Measurements from ENCODE around the gene MRPL47.
"Not testable (repeated sequence)": the region's sequence is repeated elsewhere in the genome, so short reads cannot be mapped to it uniquely, and the experiment has no call there.

Gene MRPL47

DNA sequence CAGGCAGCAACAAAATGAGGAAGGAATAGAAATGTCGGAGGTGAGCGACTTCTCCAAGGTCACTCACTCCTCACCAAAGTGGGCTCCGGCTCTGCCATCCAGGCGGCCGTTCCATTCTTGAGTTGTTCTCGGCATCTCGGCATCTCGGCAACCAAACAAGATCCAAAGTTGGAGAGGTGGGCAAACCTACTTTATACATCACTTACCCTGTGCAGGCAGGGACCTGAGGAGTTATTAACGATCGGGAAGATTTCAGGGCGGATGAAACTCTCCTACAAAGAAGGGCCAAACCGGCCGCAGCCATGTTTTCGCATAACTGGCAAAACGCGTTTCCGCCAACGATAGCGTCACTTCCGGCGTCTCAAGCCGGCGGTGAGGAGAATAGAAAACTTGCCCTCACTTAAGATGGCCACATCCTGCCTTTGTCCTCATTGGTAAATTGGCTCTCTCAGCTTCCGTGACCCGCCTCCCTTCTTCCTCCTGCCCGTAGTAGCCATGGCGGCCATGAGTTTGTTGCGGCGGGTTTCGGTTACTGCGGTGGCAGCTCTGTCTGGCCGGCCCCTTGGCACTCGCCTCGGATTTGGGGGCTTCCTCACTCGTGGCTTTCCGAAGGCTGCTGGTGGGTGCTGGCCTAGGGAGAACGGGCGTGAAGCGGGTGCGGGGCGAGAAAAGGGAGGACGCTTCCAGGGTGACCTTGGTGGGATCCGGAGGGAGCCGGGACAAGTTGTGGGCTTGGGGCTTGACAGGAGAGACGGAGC, at the start of gene MRPL47, which contains the start of gene NDUFB5:
Gene MRPL47 (minus strand): TSS at position 318 of the 758 bp plus-strand sequence. CDS start 14 bp downstream, at position 304.
Gene NDUFB5 (plus strand): TSS at position 474 of the 758 bp plus-strand sequence. CDS start 22 bp downstream, at position 496.
- Histone ChIP-seq H3K4me3 (ENCODE audit: low read depth, low read length) (peak within 1 kb of the TSS; percentile 82), H3K9ac (ENCODE audit: low read depth, low read length) (peak within 1 kb of the TSS; percentile 82), H3K4me1 (ENCODE audit: control insufficient read depth, insufficient read depth, low read length) (no peaks in the 10 kb centered on the region), H3K9me3 (ENCODE audit: control insufficient read depth, insufficient read depth, low read length) (no peaks in the 10 kb centered on the region), H3K36me3 (ENCODE audit: control insufficient read depth, insufficient read depth, low read length) (no peaks in the 10 kb centered on the region), H3K27me3 (ENCODE audit: control insufficient read depth, insufficient read depth, low read length) (no peaks in the 10 kb centered on the region)

DNA sequence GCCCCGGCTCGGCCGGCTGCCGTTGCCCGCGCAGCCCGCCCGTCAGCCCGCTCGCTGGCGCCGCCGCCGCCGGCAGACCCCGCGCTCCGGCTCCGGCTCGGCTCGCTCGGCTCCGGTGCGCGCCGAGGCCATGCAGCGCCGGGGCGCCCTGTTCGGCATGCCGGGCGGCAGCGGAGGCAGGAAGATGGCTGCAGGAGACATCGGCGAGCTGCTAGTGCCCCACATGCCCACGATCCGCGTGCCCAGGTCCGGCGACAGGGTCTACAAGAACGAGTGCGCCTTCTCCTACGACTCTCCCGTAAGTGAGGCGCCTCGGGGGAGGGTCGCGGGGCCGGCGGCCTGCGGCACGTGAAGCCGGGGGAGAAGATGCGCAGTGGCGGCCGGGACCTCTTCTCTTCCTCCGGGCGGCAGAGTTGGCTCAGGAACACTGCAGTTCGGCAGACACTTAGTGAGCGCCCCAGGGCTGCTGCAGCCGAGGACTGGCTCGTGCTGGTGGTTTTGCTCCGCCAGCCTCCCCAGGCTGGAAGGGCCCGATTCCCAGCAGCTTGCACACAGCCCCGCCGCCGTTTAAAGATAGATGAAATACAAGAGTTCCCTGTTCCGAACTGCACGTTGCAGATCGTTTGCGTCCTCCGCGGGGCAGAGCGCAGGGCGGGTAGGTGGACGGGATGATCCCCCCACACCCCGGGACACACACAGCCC, 48.8 kb upstream of the MRPL47 start:
- H3K9me3 ChIP-seq (ENCODE audit: control insufficient read depth, insufficient read depth, low read length) = no peaks in the 10 kb centered on the region
- H3K4me3 ChIP-seq (ENCODE audit: low read depth, low read length) = peak overlapping the region; percentile 80
- peaks cover 3% of the 10 kb centered on the region for H3K27me3 ChIP-seq (ENCODE audit: control insufficient read depth, insufficient read depth, low read length)
- peak overlapping the region; percentile 79 for H3K9ac ChIP-seq (ENCODE audit: low read depth, low read length)
- no peaks in the 10 kb centered on the region for H3K36me3 ChIP-seq (ENCODE audit: control insufficient read depth, insufficient read depth, low read length)
- peaks cover 14% of the 10 kb centered on the region for H3K4me1 ChIP-seq (ENCODE audit: control insufficient read depth, insufficient read depth, low read length)

DNA sequence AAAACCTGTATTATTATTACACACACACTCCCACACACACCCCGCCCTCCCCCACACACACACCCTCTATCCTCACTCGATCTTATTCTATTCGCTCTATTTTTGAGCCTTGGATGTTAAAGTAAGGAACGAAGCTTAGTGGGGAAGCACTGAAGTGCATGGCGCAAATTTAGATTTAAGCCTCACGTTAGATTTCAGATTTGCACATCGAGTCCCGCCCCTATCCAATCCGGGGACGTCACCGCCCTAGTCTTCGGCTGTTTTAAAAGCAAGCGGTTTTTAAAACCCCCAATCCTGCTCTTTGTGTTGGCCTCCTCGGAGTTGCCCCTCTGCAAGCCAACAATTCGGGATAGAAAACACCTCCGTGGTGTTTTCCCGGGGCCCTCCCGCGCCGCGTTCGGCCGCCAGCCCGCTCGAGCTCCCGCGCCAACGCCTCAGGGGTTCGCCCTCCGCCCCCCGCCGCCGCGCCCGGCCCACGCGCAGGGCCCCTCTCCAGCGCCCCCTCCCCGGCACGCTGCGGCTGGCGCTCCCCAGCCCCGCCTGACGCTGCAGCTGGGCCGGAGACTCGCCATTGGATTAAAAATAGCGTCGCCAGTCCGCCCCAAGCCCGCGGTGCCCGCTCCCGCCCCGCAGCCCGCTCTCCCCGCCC, 48.1 kb upstream of the MRPL47 start, which contains the start of gene USP13:
Gene USP13 (plus strand): TSS at position 594 of the 649 bp plus-strand sequence. CDS start 186 bp downstream, outside the sequence.
- Histone ChIP-seq H3K4me3 (ENCODE audit: low read depth, low read length) (peak within 1 kb of the TSS; percentile 80), H3K36me3 (ENCODE audit: control insufficient read depth, insufficient read depth, low read length) (no peaks in the 10 kb centered on the region), H3K9me3 (ENCODE audit: control insufficient read depth, insufficient read depth, low read length) (no peaks in the 10 kb centered on the region), H3K9ac (ENCODE audit: low read depth, low read length) (peak within 1 kb of the TSS; percentile 79), H3K27me3 (ENCODE audit: control insufficient read depth, insufficient read depth, low read length) (peaks cover 3% of the 10 kb centered on the region), H3K4me1 (ENCODE audit: control insufficient read depth, insufficient read depth, low read length) (peaks cover 14% of the 10 kb centered on the region)

DNA sequence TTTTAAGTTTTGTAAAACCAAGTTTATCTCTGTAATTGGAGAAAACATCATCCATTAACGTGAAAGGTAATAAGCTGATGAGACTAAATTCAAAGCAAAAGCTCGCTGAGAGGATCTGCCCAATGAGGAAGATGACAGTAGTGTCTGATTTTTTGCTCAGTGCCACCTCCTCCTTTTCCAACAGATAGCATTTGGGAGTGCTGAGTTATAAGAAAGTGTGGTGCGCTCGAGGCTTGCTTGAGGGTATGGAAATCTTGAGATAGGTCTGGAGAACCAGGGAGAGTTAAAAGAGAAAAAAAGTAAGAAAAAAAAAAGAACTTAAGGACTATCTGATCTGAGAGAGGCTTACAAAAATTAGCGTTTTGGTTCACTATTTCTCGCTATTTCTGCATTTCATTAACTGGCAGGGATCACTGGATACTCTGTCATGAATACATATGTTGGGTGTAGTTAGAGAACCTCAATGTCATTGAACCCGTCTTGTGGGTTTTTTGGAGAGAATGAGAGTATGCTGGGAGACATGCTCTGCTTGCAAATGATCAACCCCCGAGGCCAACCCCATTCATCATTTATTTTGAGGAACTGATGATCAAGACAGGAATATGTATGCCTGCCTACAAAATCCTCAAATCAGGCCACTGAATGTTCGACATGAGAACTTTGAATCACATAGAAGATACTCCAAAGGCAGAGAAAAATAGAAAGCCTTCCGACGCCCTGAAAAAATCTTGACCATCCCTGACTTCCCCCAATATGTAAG, 47.4 kb upstream of the MRPL47 start:
- Histone ChIP-seq H3K4me3 (ENCODE audit: low read depth, low read length) (peak overlapping the region; percentile 79), H3K36me3 (ENCODE audit: control insufficient read depth, insufficient read depth, low read length) (no peaks in the 10 kb centered on the region), H3K4me1 (ENCODE audit: control insufficient read depth, insufficient read depth, low read length) (peaks cover 14% of the 10 kb centered on the region), H3K27me3 (ENCODE audit: control insufficient read depth, insufficient read depth, low read length) (peaks cover 3% of the 10 kb centered on the region), H3K9me3 (ENCODE audit: control insufficient read depth, insufficient read depth, low read length) (no peaks in the 10 kb centered on the region), H3K9ac (ENCODE audit: low read depth, low read length) (peak overlapping the region; percentile 76)

DNA sequence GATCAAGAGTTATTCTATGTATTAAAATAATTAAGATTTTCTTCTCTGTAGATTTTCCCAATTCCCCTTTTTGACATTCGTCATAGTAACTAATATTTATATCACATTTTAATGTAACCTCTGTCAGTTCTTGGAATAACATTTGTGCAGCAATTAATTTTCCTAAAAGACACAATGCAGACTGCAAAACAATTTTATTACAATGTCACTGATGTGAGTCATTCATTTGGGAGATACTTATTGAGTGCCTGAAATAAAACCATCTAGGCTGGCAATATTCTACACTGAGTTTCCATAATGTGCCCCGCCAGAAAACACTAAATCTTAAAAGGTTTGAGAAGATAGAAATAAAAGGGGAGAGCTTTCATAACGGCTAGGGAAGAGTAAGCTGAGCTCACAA, 41.7 kb upstream of the MRPL47 start:
- Histone ChIP-seq H3K36me3 (ENCODE audit: control insufficient read depth, insufficient read depth, low read length) (no peaks in the 10 kb centered on the region), H3K4me1 (ENCODE audit: control insufficient read depth, insufficient read depth, low read length) (no peaks in the 10 kb centered on the region), H3K9me3 (ENCODE audit: control insufficient read depth, insufficient read depth, low read length) (no peaks in the 10 kb centered on the region), H3K9ac (ENCODE audit: low read depth, low read length) (no peak overlapping the region), H3K27me3 (ENCODE audit: control insufficient read depth, insufficient read depth, low read length) (peaks cover 3% of the 10 kb centered on the region), H3K4me3 (ENCODE audit: low read depth, low read length) (no peak overlapping the region)

DNA sequence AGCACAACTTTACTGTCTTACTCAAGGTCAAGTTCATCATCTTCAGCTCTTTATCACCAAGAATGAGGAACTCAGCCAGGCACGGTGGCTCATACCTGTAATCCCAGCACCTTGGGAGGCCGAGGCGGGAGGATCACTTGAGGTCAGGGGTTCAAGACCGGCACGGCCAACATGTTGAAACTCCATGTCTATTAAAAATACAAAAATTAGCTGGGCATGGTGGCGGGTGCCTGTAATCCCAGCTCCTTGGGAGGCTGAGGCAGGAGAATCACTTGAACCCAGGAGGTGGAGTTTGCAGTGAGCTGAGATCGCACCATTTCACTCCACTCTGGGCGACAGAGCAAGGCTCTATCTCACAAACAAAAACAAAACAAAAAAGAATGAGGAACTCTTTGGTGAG, 39.4 kb upstream of the MRPL47 start:
- H3K27me3 ChIP-seq (ENCODE audit: control insufficient read depth, insufficient read depth, low read length); H3K9me3 ChIP-seq (ENCODE audit: control insufficient read depth, insufficient read depth, low read length); H3K4me3 ChIP-seq (ENCODE audit: low read depth, low read length); H3K36me3 ChIP-seq (ENCODE audit: control insufficient read depth, insufficient read depth, low read length); H3K4me1 ChIP-seq (ENCODE audit: control insufficient read depth, insufficient read depth, low read length); H3K9ac ChIP-seq (ENCODE audit: low read depth, low read length): not testable (repeated sequence)

DNA sequence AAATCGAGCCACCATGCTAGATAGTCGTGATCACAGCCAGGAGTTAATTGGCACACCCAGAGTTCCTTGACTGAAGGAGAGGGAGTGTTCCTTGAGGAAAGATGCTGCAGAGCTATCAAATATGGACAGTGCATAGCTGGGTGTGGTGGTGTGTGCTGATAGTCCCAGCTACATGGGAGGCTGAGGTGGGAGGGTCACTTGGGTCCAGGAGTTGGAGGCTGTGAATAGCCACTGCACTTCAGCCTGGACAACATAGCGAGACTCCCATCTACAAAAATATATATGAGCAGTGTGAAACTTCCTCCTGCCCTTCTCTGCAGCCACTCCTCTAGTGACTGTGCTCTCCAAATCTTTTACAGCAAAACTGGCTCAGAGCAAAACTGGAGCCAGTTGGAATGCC, 38.4 kb upstream of the MRPL47 start:
- no peaks in the 10 kb centered on the region for H3K36me3 ChIP-seq (ENCODE audit: control insufficient read depth, insufficient read depth, low read length)
- no peaks in the 10 kb centered on the region for H3K27me3 ChIP-seq (ENCODE audit: control insufficient read depth, insufficient read depth, low read length)
- H3K4me1 ChIP-seq (ENCODE audit: control insufficient read depth, insufficient read depth, low read length) = no peaks in the 10 kb centered on the region
- H3K9me3 ChIP-seq (ENCODE audit: control insufficient read depth, insufficient read depth, low read length) = no peaks in the 10 kb centered on the region
- no peak overlapping the region for H3K9ac ChIP-seq (ENCODE audit: low read depth, low read length)
- no peak overlapping the region for H3K4me3 ChIP-seq (ENCODE audit: low read depth, low read length)

DNA sequence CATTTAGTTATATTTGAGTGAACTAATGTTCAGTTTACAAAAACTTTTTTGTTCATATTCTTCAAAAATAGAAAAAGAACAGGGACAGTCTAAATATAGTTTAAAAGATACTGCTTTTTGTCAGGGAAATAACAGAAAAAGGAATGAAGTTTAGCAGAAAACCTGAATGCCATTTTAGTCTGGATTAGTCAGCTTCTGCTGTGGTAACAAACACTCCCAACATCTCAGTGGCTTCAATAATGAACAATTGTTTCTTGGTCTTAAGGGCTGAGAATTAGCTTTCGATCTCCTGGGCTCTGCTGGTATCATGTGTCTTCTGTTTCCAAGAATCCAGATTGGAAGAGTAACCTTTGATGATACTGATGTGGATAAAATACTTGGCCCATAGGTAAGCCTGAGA, 36.0 kb upstream of the MRPL47 start:
- H3K36me3 ChIP-seq (ENCODE audit: control insufficient read depth, insufficient read depth, low read length) = no peaks in the 10 kb centered on the region
- H3K4me1 ChIP-seq (ENCODE audit: control insufficient read depth, insufficient read depth, low read length) = no peaks in the 10 kb centered on the region
- H3K4me3 ChIP-seq (ENCODE audit: low read depth, low read length) = no peak overlapping the region
- H3K9me3 ChIP-seq (ENCODE audit: control insufficient read depth, insufficient read depth, low read length) = no peaks in the 10 kb centered on the region
- H3K27me3 ChIP-seq (ENCODE audit: control insufficient read depth, insufficient read depth, low read length) = no peaks in the 10 kb centered on the region
- H3K9ac ChIP-seq (ENCODE audit: low read depth, low read length) = no peak overlapping the region

DNA sequence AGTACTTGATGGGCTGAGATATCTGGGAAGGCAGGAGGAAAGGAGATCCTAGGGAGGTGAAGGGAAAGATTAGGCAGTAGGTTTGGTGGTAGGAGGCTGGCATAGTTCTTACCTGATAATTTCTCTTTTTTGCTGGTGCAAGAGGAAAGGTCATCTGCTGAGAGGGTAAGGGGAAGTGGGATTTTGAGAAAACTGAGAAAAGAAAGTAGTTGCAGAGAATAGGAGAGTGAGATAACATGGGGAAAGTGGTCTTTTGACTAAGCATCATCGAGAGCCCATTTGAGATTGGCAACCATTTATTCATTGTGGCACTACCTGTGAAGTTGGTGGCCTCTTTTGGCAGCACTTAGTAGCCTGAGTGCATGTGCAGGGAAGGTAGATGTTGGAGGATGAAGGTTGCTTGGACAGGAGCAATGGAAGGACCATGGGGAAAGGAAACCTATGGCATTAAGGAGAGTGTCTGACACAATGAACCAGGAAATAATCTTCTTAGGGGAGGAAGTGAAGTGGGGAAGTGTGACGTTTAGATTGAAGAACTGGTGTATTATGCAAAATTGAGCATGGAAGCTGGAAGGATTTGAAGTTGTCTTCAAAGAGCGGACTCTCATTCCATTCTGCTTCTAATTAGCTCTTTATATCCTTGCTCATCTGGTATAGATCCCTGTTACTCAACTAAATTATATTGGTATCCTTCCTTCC, 26.5 kb upstream of the MRPL47 start:
- Histone ChIP-seq H3K9me3 (ENCODE audit: control insufficient read depth, insufficient read depth, low read length) (no peaks in the 10 kb centered on the region), H3K27me3 (ENCODE audit: control insufficient read depth, insufficient read depth, low read length) (no peaks in the 10 kb centered on the region), H3K4me1 (ENCODE audit: control insufficient read depth, insufficient read depth, low read length) (no peaks in the 10 kb centered on the region), H3K9ac (ENCODE audit: low read depth, low read length) (no peak overlapping the region), H3K36me3 (ENCODE audit: control insufficient read depth, insufficient read depth, low read length) (no peaks in the 10 kb centered on the region), H3K4me3 (ENCODE audit: low read depth, low read length) (no peak overlapping the region)

DNA sequence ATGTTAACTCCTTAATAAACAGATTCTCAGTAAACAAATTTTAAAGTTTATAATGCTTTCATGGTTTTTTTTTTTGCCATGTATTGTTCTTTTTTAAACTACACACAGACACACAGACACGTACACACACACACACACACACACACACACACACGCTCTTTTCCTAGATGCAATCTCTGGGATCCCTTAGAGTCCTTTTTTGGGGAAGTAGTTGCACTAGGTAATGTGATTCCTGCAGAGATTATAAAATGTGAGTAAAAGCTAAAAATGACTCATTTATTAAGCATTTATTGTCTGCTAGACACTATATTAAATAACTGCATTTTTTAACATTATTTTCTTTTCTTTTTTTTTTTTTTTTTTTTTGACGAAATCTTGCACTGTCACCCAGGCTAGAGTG, 20.0 kb upstream of the MRPL47 start:
- Histone ChIP-seq H3K9ac (ENCODE audit: low read depth, low read length) (no peak overlapping the region), H3K4me1 (ENCODE audit: control insufficient read depth, insufficient read depth, low read length) (no peaks in the 10 kb centered on the region), H3K9me3 (ENCODE audit: control insufficient read depth, insufficient read depth, low read length) (no peaks in the 10 kb centered on the region), H3K4me3 (ENCODE audit: low read depth, low read length) (no peak overlapping the region), H3K27me3 (ENCODE audit: control insufficient read depth, insufficient read depth, low read length) (no peaks in the 10 kb centered on the region), H3K36me3 (ENCODE audit: control insufficient read depth, insufficient read depth, low read length) (peaks cover 2% of the 10 kb centered on the region)

DNA sequence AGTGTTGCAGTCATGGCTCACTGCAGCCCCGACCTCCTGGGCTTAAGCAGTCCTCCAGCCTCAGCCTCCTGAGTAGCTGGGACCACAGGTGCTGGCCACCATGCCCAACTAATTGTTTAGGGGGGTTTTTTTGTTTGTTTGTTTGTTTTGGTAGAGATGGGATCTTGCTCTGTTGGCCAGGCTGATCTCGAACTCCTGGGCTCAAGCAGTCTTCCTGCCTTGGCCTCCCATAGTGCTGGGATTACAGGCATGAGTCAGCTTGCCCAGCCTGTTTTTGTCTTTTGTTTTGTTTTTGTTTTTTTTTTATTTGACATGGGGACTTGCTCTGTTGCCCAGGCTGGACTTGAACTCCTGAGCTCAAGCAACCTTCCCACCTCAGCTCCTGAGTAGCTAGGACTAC, 17.6 kb upstream of the MRPL47 start:
- H3K9ac ChIP-seq (ENCODE audit: low read depth, low read length) = no peak overlapping the region
- peaks cover 7% of the 10 kb centered on the region for H3K36me3 ChIP-seq (ENCODE audit: control insufficient read depth, insufficient read depth, low read length)
- no peaks in the 10 kb centered on the region for H3K27me3 ChIP-seq (ENCODE audit: control insufficient read depth, insufficient read depth, low read length)
- H3K9me3 ChIP-seq (ENCODE audit: control insufficient read depth, insufficient read depth, low read length) = no peaks in the 10 kb centered on the region
- H3K4me3 ChIP-seq (ENCODE audit: low read depth, low read length) = no peak overlapping the region
- H3K4me1 ChIP-seq (ENCODE audit: control insufficient read depth, insufficient read depth, low read length) = no peaks in the 10 kb centered on the region

Data from iPS-15b (cell line).